IMR-90 (cell line): ENCODE data around the gene SLX9. TPM values are rescaled to one million over a fixed set of nuclear protein-coding genes. Genes with fewer than 3 reads are reported as not detected.
A peak's percentile ranks its signal among the peaks of the same experiment; 100 is the strongest.

Experiments used
- ATAC-seq: fragments of 200-7000 bp; cut with Tn5 transposase; 2 replicates; pipeline ENCODE4 v1.9.1; 2020; ENCODE audit warnings: low read depth, mild to moderate bottlenecking, moderate library complexity
- BruUV-seq: library from RNA; stranded (reverse); fragments of 400-500 nt; replicated peaks from 2 replicates; lab custom pipeline; 2021; lab: Mats Ljungman, UMichigan
- CTCF ChIA-PET: fragments of 300-600 bp; formaldehyde crosslinking; extraction: SDS; loops from one replicate; lab custom pipeline; 2021; ENCODE audit warnings: antibody characterized with exemption; lab: Yijun Ruan, JAX
- POLR2A ChIA-PET: fragments of 300-600 bp; sonication (Branson Sonifier 250); formaldehyde crosslinking; loops from one replicate; lab custom pipeline; 2022; ENCODE audit warnings: antibody characterized with exemption; ENCODE audit not compliant: unreplicated experiment; lab: Charles Lee
- DNase-seq: peaks from one replicate; pipeline ENCODE4 v3.0.0; 2013
- H2AFZ ChIP-seq: replicated peaks from 2 replicates; pipeline ENCODE3; 2013; ENCODE audit warnings: low read length, mild to moderate bottlenecking; ENCODE audit not compliant: poor library complexity
- H2AK5ac ChIP-seq: 2 replicates; pipeline ENCODE4 v1.6.1; 2013; ENCODE audit warnings: low read depth, low read length, inconsistent platforms
- H2AK9ac ChIP-seq: replicated peaks from 2 replicates; pipeline ENCODE3; 2013; ENCODE audit warnings: mild to moderate bottlenecking, low read depth, low read length, moderate library complexity; ENCODE audit not compliant: poor library complexity
- H2BK120ac ChIP-seq: 2 replicates; pipeline ENCODE4 v1.6.1; 2013; ENCODE audit warnings: low read depth, low read length, inconsistent platforms
- H2BK15ac ChIP-seq: 3 replicates; pipeline ENCODE4 v1.6.1; 2013; ENCODE audit warnings: low read depth, low read length, inconsistent platforms
- H2BK20ac ChIP-seq: 2 replicates; pipeline ENCODE4 v1.6.1; 2013; ENCODE audit warnings: low read depth, mild to moderate bottlenecking, inconsistent platforms, low read length, moderate library complexity
- H2BK5ac ChIP-seq: 2 replicates; pipeline ENCODE4 v1.6.1; 2013; ENCODE audit warnings: mild to moderate bottlenecking, low read depth, low read length, inconsistent platforms; ENCODE audit not compliant: poor library complexity, severe bottlenecking
- H3K14ac ChIP-seq: replicated peaks from 2 replicates; pipeline ENCODE4 v1.6.1; 2013; ENCODE audit warnings: low read depth, low read length, inconsistent platforms
- H3K18ac ChIP-seq: 2 replicates; pipeline ENCODE4 v1.6.1; 2013; ENCODE audit warnings: low read depth, low read length, control low read depth
- H3K23ac ChIP-seq: 2 replicates; pipeline ENCODE4 v1.6.1; 2013; ENCODE audit warnings: low read depth, low read length, inconsistent platforms
- H3K27ac ChIP-seq: 2 replicates; pipeline ENCODE4 v1.5.1; 2013; ENCODE audit warnings: mild to moderate bottlenecking, control low read depth, low read length; ENCODE audit not compliant: insufficient read depth
- H3K27me3 ChIP-seq: 2 replicates; pipeline ENCODE4 v1.6.1; 2013; ENCODE audit warnings: low read length; ENCODE audit not compliant: control insufficient read depth, insufficient read depth
- H3K36me3 ChIP-seq: 2 replicates; pipeline ENCODE4 v1.6.1; 2013; ENCODE audit warnings: low read length, mixed read lengths; ENCODE audit not compliant: control insufficient read depth, insufficient read depth
- H3K4ac ChIP-seq: 2 replicates; pipeline ENCODE4 v1.6.1; 2013; ENCODE audit warnings: low read depth, low read length, inconsistent platforms
- H3K4me1 ChIP-seq: 2 replicates; pipeline ENCODE4 v1.6.1; 2013; ENCODE audit warnings: low read length, mixed read lengths; ENCODE audit not compliant: control insufficient read depth, insufficient read depth
- H3K4me2 ChIP-seq: 2 replicates; pipeline ENCODE4 v1.6.1; 2013; ENCODE audit warnings: low read depth, mild to moderate bottlenecking, control low read depth, low read length, moderate library complexity
- H3K4me3 ChIP-seq: 2 replicates; pipeline ENCODE4 v1.5.1; 2013; ENCODE audit warnings: low read depth, mild to moderate bottlenecking, control low read depth, low read length, moderate library complexity; ENCODE audit not compliant: insufficient read depth
- H3K56ac ChIP-seq: 2 replicates; pipeline ENCODE4 v1.6.1; 2013; ENCODE audit warnings: low read length, inconsistent platforms; ENCODE audit not compliant: insufficient read depth; ENCODE audit errors: extremely low read depth
- H3K79me1 ChIP-seq, 2 experiments: 2 replicates each; pipeline ENCODE4 v1.6.1; 2013; ENCODE audit warnings: low read length in 2 of 2, inconsistent platforms in 1 of 2, low read depth in 1 of 2
- H3K9ac ChIP-seq: 2 replicates; pipeline ENCODE4 v1.6.1; 2013; ENCODE audit warnings: low read depth, low read length, control low read depth
- H3K9me1 ChIP-seq: 2 replicates; pipeline ENCODE4 v1.6.1; 2013; ENCODE audit warnings: low read length, inconsistent platforms; ENCODE audit not compliant: insufficient read depth
- H3K9me3 ChIP-seq: 2 replicates; pipeline ENCODE4 v1.6.1; 2013; ENCODE audit warnings: low read length; ENCODE audit not compliant: control insufficient read depth, insufficient read depth
- H4K20me1 ChIP-seq: 2 replicates; pipeline ENCODE4 v1.6.1; 2013; ENCODE audit warnings: low read length, inconsistent platforms; ENCODE audit not compliant: insufficient read depth
- H4K5ac ChIP-seq: 2 replicates; pipeline ENCODE4 v1.6.1; 2013; ENCODE audit warnings: mild to moderate bottlenecking, low read depth, low read length, control low read depth
- H4K8ac ChIP-seq, 2 experiments: 2 replicates each; pipeline ENCODE4 v1.6.1; 2013; ENCODE audit warnings: low read depth in 2 of 2, low read length in 2 of 2, control low read depth in 1 of 2, inconsistent platforms in 1 of 2
- H4K91ac ChIP-seq: 2 replicates; pipeline ENCODE4 v1.6.1; 2013; ENCODE audit warnings: low read depth, low read length, inconsistent platforms; ENCODE audit not compliant: insufficient read depth
- BHLHE40 ChIP-seq: fragments of 150-350 bp; IDR thresholded peaks from 2 replicates; pipeline ENCODE4 v1.6.1; 2016; ENCODE audit warnings: mild to moderate bottlenecking, low read depth, low read length
- CEBPB ChIP-seq: IDR thresholded peaks from 2 replicates; pipeline ENCODE4 v1.6.1; 2012; ENCODE audit warnings: low read depth, low read length, improper control_type of control experiment
- CHD1 ChIP-seq: IDR thresholded peaks from 2 replicates; pipeline ENCODE4 v1.6.1; 2012; ENCODE audit warnings: low read depth, low read length, improper control_type of control experiment
- FOS ChIP-seq: fragments of 150-350 bp; IDR thresholded peaks from 2 replicates; pipeline ENCODE4 v1.6.1; 2016; ENCODE audit warnings: low read depth, low read length
- MAFK ChIP-seq: IDR thresholded peaks from 2 replicates; pipeline ENCODE4 v1.6.1; 2012; ENCODE audit warnings: low read depth, low read length, improper control_type of control experiment
- MAZ ChIP-seq: IDR thresholded peaks from 2 replicates; pipeline ENCODE4 v1.6.1; 2012; ENCODE audit warnings: low read depth, mild to moderate bottlenecking, low read length, improper control_type of control experiment, moderate library complexity, borderline replicate concordance
- MXI1 ChIP-seq: IDR thresholded peaks from 2 replicates; pipeline ENCODE4 v1.6.1; 2012; ENCODE audit warnings: low read depth, mild to moderate bottlenecking, low read length, moderate library complexity, borderline replicate concordance
- NFE2L2 ChIP-seq: fragments of 150-350 bp; IDR thresholded peaks from 2 replicates; pipeline ENCODE4 v1.6.1; 2016; ENCODE audit warnings: low read depth, mild to moderate bottlenecking, low read length
- POLR2A ChIP-seq: IDR thresholded peaks from 2 replicates; pipeline ENCODE4 v1.6.1; 2012; ENCODE audit warnings: mild to moderate bottlenecking, low read depth, low read length
- RAD21 ChIP-seq: IDR thresholded peaks from 2 replicates; pipeline ENCODE4 v1.6.1; 2012; ENCODE audit warnings: low read length, improper control_type of control experiment
- RCOR1 ChIP-seq: IDR thresholded peaks from 2 replicates; pipeline ENCODE4 v1.6.1; 2012; ENCODE audit warnings: mild to moderate bottlenecking, low read length, improper control_type of control experiment; ENCODE audit not compliant: insufficient replicate concordance
- RFX5 ChIP-seq: IDR thresholded peaks from 2 replicates; pipeline ENCODE4 v1.8.0; 2012; ENCODE audit warnings: low read depth, mild to moderate bottlenecking, low read length, moderate library complexity
- SMC3 ChIP-seq: fragments of 150-350 bp; IDR thresholded peaks from 2 replicates; pipeline ENCODE4 v1.6.1; 2016; ENCODE audit warnings: low read depth, mild to moderate bottlenecking, antibody characterized with exemption, low read length, moderate library complexity
- WGBS, 2 experiments: methylation state at CpG; one replicate each; pipeline versions ENCODE4 v1.1.5 to v1.1.7; 2013; ENCODE audit warnings: missing lambda C conversion rate in 2 of 2; ENCODE audit not compliant: insufficient read length in 1 of 2; ENCODE audit errors: extremely low coverage in 2 of 2; 5-methylcytosine and 5-hydroxymethylcytosine counted together
- dilution Hi-C: fragments of 300-500 bp; cut with HindIII; formaldehyde crosslinking; loops from one replicate; pipeline ENCODE4 v1.14.3; 2018; ENCODE audit warnings: low sequenced_read_pairs; ENCODE audit not compliant: unreplicated experiment
- in situ Hi-C: fragments of 300-500 bp; cut with MboI; formaldehyde crosslinking; loops from 3 replicates; pipeline ENCODE4 v1.14.3; 2019; ENCODE audit warnings: low sequenced_read_pairs, inconsistent platforms, mixed read lengths
- intact Hi-C: fragments of 100-400 bp; cut with micrococcal nuclease; formaldehyde crosslinking; loops from 2 replicates; pipeline ENCODE4 v1.10.0; 2022
- polyA plus RNA-seq, 3 experiments: library from polyadenylated mRNA; depleted of rRNA; stranded (reverse); fragments of >200 nt; gene quantifications; 2 replicates each; pipeline ENCODE4 v1.2.3, GENCODE V29; 2012; ENCODE audit warnings: low replicate concordance in 1 of 3
- total RNA-seq: library from RNA; depleted of rRNA; stranded (reverse); fragments of >200 nt; gene quantifications from 2 replicates; pipeline ENCODE4 v1.2.3, GENCODE V29; 2012
- TF ChIP-seq, protein P1 (sequence below): fragments of 150-350 bp; IDR thresholded peaks from 2 replicates; pipeline ENCODE4 v1.6.1; 2017; ENCODE audit warnings: mild to moderate bottlenecking, antibody characterized with exemption, low read length, low read depth
- TF ChIP-seq, protein P2 (sequence below): fragments of 150-350 bp; IDR thresholded peaks from 2 replicates; pipeline ENCODE4 v1.6.1; 2016; ENCODE audit warnings: low read depth, mild to moderate bottlenecking, low read length, moderate library complexity, borderline replicate concordance
- TF ChIP-seq, protein P3 (sequence below): conservative IDR thresholded peaks from 2 replicates; pipeline ENCODE4 v1.5.1; 2012; ENCODE audit warnings: mild to moderate bottlenecking, low read depth, low read length, improper control_type of control experiment

The SLX9 gene
- total and polyA plus RNA-seq, 2 of the 4 experiments (the other 2 are of a cell fraction), result 10.4 to 21.7 TPM

GRCh38 chr21:44901391-44902074, 38.3 kb upstream of the SLX9 start:
- Histone ChIP-seq H3K4me3 (no peak overlapping the region), H3K23ac (no peak overlapping the region; the same call in 1 of the 2 replicates), H3K56ac (no peak overlapping the region), H4K91ac (no peak overlapping the region), H3K36me3 (no peaks in the 10 kb centered on the region), H2BK5ac (no peak overlapping the region), H3K4me2 (no peak overlapping the region), H3K9me1 (peaks cover 15% of the 10 kb centered on the region; the same call in 1 of the 2 replicates), H2AK9ac (peak overlapping the region; percentile 39), H2BK20ac (no peak overlapping the region), H3K4me1 (no peaks in the 10 kb centered on the region), H2BK120ac (no peak overlapping the region), H3K4ac (no peak overlapping the region), H3K27me3 (peaks cover 79% of the 10 kb centered on the region), H3K27ac (no peak overlapping the region), H2BK15ac (no peak overlapping the region), H2AFZ (peak overlapping the region; percentile 29), H3K9me3 (no peaks in the 10 kb centered on the region), H3K9ac (no peak overlapping the region), H3K79me1 (no peaks in the 10 kb centered on the region), H4K8ac (no peak overlapping the region), H4K5ac (no peak overlapping the region), H3K14ac (no peak overlapping the region), H2AK5ac (no peak overlapping the region), H3K18ac (no peak overlapping the region), H4K20me1 (no peaks in the 10 kb centered on the region)
- ATAC-seq (no peak), DNase-seq (no peak)
- dilution Hi-C loops, result no loop called here
- POLR2A ChIA-PET, result no interaction called here
- TF ChIP-seq SMC3, result no peak
- no peak for TF ChIP-seq NFE2L2
- no peak for TF ChIP-seq MXI1
- TF ChIP-seq, protein P1, sequence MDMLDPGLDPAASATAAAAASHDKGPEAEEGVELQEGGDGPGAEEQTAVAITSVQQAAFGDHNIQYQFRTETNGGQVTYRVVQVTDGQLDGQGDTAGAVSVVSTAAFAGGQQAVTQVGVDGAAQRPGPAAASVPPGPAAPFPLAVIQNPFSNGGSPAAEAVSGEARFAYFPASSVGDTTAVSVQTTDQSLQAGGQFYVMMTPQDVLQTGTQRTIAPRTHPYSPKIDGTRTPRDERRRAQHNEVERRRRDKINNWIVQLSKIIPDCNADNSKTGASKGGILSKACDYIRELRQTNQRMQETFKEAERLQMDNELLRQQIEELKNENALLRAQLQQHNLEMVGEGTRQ, result no peak
- no peak for TF ChIP-seq FOS
- TF ChIP-seq, protein P2, sequence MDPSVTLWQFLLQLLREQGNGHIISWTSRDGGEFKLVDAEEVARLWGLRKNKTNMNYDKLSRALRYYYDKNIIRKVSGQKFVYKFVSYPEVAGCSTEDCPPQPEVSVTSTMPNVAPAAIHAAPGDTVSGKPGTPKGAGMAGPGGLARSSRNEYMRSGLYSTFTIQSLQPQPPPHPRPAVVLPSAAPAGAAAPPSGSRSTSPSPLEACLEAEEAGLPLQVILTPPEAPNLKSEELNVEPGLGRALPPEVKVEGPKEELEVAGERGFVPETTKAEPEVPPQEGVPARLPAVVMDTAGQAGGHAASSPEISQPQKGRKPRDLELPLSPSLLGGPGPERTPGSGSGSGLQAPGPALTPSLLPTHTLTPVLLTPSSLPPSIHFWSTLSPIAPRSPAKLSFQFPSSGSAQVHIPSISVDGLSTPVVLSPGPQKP, result no peak
- no peak for TF ChIP-seq POLR2A
- no peak for TF ChIP-seq BHLHE40
- TF ChIP-seq, protein P3, sequence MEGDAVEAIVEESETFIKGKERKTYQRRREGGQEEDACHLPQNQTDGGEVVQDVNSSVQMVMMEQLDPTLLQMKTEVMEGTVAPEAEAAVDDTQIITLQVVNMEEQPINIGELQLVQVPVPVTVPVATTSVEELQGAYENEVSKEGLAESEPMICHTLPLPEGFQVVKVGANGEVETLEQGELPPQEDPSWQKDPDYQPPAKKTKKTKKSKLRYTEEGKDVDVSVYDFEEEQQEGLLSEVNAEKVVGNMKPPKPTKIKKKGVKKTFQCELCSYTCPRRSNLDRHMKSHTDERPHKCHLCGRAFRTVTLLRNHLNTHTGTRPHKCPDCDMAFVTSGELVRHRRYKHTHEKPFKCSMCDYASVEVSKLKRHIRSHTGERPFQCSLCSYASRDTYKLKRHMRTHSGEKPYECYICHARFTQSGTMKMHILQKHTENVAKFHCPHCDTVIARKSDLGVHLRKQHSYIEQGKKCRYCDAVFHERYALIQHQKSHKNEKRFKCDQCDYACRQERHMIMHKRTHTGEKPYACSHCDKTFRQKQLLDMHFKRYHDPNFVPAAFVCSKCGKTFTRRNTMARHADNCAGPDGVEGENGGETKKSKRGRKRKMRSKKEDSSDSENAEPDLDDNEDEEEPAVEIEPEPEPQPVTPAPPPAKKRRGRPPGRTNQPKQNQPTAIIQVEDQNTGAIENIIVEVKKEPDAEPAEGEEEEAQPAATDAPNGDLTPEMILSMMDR, result no peak
- TF ChIP-seq CEBPB, result no peak
- no peak for TF ChIP-seq CHD1
- no peak for TF ChIP-seq RAD21
- TF ChIP-seq RCOR1, result no peak
- TF ChIP-seq MAZ, result no peak
- TF ChIP-seq RFX5, result no peak
- TF ChIP-seq MAFK, result no peak
- in situ Hi-C loops, result no loop called here
- 80% methylated on average over 17 of the region's 27 CpGs; no CpG with 5 or more reads in 1 of the 2 experiments for WGBS, 2 experiments
- intact Hi-C loops, result no loop called here
- CTCF ChIA-PET, result no interaction called here
- no TSS peak for BruUV-seq
